NCI-H748 (cell line): ENCODE data around the gene MOB2.

Source experiments
- DNase-seq: peaks from one replicate; lab custom pipeline; 2025; ENCODE audit not compliant: unreplicated experiment; lab: John Stamatoyannopoulos, UW

Gene MOB2, protein sequence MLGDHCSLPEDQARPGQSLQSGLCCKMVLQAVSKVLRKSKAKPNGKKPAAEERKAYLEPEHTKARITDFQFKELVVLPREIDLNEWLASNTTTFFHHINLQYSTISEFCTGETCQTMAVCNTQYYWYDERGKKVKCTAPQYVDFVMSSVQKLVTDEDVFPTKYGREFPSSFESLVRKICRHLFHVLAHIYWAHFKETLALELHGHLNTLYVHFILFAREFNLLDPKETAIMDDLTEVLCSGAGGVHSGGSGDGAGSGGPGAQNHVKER

DNA sequence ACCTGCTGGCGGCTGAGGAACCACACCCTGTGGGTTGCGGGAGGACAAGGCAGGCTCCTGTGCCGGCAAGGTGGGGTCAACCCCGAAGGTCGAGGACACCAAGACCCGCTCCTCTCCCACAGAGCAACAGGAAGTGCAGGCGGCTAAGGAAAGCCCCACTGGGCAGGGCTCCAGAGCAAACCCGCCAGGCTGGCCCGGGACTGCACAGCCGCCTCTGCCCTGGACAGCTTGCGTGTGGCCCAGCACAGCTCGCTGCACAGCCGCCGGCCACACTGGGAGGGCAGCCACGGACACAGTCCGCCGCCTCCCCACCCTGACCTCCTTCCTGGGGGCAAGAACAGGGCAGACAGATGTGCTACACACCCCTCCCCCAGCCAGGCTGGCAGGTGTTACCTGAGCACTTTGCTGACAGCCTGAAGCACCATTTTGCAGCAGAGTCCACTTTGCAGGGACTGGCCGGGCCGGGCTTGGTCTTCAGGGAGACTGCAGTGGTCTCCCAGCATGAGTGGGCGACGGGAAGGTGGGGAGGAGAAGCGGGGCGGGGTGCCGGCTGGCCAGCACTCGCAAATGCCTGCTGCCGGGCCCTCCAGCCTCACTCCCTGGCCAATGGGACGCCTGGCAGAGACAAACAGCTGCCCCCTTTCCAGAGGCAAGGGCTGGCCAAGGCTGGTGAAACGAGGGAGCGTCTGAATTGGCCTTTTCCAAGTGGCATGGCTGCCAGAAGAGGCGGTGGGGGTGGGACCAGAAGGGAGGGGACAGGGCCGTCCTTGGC is at the start of gene MOB2:
TSS of gene MOB2 (minus strand) at position 726 of the 772 bp plus-strand sequence. CDS start at position 503, 223 bp downstream.
- peak; percentile 69 for DNase-seq

DNA sequence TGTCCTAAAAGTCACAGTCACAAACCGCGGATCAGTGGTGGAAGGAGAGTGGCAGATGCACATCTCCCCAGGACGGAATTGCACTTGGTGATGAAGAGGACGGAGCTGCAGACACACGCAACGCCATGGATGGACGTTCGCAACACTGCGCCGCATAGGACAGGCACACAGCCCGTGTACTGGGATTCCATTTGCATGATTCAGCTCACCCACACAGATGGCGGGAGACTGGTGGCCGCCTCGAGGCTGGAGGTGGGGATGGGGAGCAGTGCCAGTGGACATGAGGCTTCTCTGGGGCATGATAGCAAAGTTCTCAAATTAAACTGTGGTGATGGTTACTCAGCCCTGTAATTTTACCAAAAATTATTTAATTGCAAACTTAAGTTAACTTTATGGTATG is 48.1 kb upstream of the MOB2 start:
- no peak for DNase-seq

DNA sequence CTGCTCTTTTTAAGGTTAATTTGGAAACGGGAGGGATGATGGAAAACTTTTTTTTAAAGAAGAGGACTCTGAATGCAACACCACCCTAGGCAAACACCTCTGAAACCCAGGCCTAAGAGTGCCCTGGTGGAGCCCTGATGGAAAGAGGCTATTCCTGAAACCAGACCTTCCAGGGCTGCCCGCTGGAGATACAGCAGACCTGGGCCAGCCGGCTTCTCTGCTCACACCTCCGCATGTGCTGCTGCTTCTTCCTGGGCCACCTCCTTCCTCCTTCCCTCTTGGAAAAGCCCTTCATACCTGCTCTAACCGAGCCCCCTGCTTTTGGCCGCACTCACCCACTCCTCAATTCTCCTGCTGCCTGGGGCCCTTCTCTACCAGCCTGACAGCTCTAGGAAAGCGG is 47.6 kb upstream of the MOB2 start:
- DNase-seq = no peak

DNA sequence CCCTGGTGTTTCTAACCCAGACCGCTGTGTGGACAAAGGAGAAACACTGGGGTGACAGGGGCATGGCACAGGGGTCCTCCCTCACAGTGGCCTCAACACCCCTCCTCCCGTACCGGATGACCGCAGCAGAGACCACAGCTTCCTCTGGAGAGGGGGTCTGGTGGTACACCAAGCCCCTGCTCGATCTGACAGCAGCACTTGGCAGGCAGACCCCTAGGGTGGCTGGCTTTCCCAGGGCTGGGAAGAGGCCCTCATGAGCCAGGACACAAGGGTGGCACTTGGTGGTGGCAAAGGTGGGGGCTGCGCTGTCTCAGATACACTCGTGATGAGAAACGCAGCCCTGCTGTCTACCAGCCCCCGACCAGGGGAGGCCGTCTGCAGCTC is 46.8 kb upstream of the MOB2 start:
- DNase-seq = no peak

DNA sequence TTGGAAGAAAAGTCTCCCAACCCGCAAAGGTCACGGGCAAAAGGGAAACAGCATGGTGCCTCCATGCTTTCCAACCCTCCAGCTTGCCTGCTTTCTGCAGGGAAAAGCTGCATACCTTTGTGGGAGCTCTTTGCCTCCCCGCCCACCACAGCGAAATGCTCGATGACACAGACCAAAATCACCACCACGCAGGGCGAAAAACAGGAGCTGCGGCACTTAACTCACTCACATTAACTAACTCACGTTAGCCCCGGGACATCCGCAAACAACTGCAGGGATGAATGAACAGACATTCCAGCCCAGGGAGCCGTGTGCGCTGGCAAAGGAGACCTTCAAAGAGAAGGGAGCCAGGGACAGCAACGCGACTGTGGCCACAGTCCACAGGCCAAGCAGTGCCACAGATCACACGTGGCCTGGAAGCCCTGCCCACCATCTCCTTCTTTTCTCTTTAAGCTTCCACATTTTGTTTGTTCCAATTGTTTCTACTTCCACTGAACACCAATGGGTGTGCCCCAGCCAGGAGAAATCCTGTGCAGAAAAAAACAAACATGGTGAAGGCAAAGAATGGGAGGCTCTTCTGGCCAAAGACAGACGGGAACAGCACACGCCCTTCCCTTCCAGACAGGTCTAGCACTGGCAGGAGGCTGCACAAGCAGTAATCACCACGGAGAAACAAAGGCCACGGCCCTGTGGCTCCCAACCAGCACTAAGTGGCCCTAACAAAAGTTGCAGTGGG is 46.2 kb upstream of the MOB2 start:
- no peak for DNase-seq

DNA sequence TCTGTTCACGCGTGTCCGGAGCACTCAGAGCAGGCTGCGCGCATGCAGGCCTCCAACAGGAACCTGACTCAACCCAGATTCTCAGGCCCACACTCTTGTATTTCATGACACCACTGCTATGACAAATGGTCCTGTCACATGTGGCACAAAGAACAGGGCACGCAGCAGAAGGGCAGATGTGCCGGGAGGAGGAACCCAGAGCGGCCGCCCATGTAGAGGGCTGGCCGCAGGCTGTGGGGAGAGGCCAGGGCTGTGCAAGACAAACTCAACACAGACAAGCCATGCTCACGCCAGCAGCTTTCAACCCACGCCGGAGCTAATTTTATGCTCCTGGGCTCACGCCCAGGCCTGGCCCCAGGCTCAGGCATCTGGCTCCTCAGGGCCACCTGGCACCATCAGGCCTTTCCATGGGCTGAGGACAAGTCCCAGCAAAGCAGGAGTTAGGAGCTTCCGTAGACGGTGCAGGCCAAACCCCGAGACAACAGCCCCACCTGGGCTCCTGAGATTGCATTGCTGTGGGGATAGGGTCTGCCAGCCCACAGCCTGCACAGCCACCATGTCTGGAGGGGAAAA is 45.5 kb upstream of the MOB2 start:
- DNase-seq = no peak

DNA sequence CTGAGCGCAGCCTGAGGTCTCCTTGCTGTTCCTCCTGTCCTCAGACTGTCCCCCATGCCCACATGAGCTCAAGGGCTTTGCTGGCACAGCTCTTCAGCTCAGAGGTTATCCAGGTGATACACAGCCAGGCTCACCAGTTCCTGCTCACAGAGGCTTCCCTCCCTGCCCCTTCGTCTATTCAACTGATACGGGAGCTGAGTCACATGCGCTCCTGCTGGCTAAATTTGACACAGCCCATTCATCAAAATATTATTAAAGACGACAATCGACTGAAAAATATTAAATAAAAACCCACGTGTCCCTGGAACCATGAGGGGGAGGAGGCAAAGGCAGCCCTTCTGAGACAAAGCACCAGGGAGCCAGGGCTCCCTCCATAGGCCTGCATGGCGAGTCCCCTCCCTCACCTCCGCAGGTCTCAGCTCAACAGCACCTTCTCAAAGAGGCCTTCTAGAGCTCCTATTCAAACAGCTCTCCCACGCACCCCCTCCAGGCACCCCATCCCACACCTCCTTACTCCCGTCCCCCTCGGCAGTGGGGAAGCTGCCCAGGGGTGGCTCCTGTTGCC is 45.0 kb upstream of the MOB2 start:
- no peak for DNase-seq

DNA sequence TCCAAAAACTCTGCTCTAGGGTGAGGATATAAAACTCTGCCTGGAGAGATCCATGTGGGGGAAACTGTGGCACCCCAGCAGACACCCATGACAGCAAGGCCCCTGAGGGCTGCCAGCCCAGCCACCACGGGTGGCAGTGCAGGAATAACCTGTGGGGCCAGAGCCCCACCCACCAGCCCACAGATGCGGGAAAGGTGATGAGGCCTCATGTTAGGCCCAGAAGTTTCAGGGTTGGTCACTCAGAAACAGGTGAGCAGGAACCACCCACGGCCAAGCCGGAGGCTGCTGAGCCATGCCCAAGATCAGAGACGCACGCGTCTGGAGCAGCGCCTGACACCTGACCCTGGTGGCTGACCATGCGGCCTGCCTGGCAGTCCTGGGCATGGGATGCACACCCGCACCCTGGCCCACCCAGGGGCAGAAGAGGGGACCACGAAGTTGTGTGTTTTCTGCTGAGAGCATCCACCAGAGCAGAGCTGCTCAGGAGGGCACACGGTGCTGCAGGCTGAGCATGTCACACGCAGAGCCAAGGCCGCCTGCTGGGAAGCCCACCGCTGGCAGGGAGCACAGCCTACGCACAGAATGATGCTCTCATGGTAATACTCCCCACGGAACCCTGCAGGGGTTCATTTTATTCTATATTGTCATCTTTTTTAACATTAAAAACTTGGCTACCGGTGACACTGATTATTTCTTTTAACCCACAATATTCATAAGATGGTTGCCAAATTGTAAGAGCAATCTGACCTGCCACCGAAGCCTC is 44.3 kb upstream of the MOB2 start:
- no peak for DNase-seq

DNA sequence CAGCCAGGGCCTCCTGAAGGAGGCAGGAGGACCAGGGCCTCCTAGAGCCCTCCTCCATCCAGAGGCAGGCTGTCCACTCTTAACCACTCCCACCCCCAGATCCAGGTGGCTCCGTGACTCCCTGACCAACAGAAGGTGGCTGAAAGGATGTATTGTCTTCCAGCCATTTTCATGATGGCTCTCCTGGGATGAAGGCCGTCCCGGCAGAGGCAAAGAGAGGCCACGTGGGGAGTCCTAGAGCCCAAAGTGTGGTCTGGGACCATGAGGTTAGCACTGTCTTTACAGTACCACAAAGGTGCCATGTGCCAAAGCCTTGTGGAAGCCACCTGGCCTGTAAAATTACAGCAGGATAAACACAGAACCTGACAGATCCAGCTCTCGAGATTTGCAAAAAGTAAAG is 43.2 kb upstream of the MOB2 start:
- DNase-seq = no peak

DNA sequence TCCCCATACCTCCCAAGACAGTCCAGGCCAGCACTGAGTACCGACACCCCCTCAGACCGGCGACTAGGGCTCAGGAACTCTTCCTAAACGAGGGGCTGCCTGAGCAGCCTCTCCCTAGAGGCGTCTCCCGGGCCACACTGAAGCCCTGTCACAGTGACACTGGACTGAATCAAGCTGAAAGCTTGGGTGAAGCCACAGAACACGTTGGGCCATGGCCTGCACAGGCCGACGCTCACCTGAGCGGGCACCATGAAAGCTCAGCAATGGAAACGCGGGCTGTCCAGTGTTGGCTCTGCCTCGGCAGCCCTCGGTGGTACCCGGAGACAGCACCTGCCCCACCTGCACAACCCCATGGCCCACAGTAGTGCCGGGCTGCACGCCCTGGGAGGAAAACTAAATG is 42.7 kb upstream of the MOB2 start:
- no peak for DNase-seq

DNA sequence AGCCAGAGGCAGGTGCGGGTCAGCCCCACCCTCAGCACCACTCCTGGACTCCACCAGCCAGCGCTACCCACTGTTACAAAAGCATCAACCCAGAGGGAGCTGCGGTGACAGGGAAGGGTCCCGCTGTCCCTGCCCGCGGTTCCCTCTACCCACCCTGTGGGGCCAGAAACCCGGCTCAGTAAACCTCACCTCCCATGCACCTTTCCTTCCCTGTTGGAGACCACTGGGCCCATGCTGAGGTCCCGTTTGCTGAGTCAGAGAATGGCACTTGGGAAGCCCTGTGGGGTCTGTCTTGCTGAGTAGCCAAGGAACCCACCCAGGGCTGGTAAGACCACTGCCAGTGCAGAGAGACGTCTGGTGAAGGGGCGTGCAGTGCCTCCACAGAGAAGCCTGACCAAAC is 42.1 kb upstream of the MOB2 start:
- DNase-seq = no peak

DNA sequence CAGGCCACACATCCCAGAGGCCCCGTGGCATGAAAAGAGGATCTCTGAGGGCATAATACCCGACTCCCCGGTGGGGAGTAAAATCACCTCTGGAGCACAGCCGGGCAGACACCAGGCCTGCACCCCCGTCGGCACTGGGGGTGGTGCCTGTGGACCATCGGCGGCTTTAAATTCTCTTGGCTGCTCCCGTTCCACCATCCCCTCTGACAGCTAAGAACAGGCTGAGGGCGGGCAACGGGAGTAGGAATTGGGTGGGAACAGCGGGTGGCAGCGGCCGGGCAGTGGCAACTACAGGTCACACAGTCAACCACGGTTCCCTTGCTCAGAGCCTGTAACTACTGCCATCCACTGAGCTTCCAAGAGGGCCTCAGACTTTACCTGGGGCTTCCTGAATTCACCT is 40.2 kb upstream of the MOB2 start:
- no peak for DNase-seq

DNA sequence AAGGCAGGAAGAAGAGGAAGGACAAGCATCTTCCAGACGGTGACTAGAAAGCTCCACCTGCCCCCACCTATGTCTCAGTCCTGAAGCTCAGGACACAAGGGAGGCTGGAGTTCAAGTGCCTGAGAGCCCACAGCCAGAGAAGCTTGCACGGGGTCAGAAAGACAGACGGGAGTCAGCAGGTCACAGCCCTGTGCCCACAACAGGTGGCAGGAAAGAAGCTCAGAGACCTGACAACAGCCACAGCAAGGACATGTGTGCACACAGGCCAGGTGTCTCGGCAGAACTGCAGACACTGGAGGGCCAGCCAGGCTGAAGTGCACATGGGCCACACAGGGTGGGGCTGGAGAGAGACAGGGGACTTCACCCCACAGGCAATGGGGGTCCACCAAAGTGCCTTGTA is 37.2 kb upstream of the MOB2 start:
- no peak for DNase-seq

DNA sequence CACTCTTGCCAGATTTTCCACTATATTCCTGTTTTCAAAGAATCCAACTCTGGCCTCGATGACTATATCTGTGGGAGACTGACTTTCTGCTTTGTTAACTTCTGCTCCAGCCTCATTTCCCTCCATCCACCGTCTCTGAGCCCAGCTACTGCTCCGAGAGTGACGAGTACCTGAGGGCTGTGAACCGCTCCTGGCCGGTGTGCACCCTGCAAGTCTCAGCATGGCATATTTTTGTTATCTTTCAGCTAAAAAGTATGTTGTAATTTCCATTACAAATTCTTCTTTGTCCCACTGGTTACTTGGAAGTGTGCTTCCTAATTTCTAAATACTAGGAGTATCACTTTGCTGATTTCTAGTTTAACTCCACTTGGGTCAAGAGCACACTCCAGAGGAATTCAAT is 36.5 kb upstream of the MOB2 start:
- DNase-seq = no peak

DNA sequence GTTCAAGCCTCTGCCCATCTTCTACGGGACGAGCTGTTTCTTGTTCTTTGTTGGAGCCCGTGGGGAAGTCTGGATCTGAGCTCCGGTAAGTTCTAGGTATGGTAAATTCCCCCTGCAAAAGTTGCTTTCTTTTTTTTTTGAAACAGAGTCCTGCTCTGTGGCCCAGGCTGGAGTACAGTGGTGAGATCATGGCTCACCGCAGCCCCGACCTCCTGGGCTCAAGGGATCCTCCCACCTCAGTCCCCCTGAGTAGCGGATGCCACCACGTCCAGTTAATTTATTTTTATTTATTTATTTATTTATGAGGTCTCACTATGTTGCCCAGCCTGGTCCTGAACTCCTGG is 35.5 kb upstream of the MOB2 start:
- no peak for DNase-seq

DNA sequence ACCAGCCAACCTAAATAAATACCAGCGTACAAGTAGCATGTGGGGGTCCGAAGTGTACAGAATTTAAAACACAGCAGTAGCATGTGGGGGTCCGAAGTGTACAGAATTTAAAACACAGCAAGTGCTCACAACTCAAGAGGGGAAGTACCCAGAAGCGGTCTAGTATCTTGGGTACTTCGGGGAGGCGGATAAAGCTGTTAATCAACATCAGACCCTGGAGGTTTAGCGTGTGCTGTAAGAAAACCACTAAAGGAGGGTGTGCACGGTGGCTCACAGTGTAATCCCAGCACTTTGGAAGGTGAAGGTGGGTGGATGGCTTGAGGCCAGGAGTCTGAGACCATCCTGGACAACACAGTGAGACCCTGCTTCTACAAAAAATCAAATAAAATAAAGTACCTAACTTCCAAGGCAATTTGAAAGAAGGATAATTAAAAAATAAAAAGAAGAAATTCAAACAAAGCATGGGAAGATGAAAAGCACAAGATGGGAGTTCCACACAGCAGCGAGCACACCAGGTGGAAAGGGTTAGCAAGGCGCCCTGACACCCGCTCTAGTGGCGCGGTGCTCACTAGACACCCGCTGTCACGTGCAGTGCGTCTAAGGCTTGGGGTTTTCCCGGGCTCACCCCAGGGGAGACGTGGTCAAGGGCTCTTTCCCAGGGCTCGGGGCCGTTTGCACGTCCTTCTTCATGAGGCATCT is 35.0 kb upstream of the MOB2 start:
- DNase-seq = no peak

DNA sequence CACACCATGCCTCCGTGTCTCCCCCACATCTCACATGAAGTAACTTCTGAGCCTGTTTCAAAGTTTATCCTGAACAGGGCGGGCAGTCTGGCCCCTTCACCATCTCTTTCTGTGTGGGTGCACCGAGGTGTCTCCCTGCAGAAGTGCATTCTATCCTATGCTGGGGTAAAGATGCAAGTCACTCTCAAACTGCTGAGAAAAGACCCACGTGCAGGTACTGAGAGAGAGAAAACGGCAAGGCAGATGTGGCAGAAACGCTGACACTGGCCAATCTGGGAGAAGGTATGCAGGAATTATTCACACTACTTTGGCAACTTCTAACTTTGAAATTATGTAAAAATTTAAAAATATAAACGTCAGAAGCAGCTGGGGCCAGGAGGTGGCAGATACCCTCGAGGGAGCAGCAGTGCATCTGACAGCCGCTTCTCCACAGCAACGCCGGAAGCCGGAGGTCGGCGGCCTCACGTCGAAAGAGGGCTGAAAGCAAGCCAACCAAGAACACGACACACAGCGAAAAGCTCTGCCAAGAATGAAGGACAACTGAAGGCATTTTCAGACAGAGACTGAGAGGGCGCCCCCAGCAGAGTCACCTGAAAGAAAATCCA is 34.2 kb upstream of the MOB2 start:
- no peak for DNase-seq

DNA sequence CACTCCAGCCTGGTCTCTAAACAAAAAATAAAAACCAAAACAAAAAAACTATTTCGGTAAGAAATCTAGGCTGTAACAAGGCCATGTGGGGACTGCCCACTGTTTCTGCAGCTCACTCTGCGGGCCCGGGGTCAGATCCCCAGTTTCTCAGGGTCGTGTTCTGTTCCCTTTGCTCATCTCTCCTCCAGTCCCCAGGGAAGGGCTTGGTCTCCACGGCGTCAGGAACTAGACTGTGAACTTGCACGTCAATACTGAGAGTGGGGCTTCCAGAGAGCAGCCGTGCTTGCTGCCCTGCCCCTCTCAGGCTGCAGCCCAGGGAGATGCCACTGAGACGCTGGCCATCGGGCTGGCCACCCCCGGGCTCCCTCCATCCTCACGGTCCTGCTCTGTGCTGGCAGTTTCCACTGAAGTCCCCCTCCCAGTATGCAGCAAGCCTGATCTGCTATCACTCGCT is 33.7 kb upstream of the MOB2 start:
- no peak for DNase-seq
